Raji (cell line): ENCODE data around the gene VANGL2.

Experiments used
- POLR2A ChIP-seq: IDR thresholded peaks from 2 replicates; pipeline ENCODE4 v1.6.1; 2011; ENCODE audit warnings: low read depth, low read length, control low read depth; ENCODE audit not compliant: insufficient read depth

Gene VANGL2

GRCh38 chr1:160400223-160400645 lies at the start of gene VANGL2:
Gene VANGL2 (plus strand): TSS chr1:160400564. CDS start chr1:160415838, 15,274 bp downstream.
- no peak for TF ChIP-seq POLR2A

- no peak for TF ChIP-seq POLR2A
Observed at GRCh38 chr1:160351629-160352028, 48.7 kb upstream of the VANGL2 start.

GRCh38 chr1:160352555-160352954 lies 47.8 kb upstream of the VANGL2 start:
- no peak for TF ChIP-seq POLR2A

- TF ChIP-seq POLR2A, result no peak
Observed at GRCh38 chr1:160353223-160353622, 47.1 kb upstream of the VANGL2 start.

- TF ChIP-seq POLR2A, result no peak
Observed at GRCh38 chr1:160354388-160354985, 45.9 kb upstream of the VANGL2 start.

- TF ChIP-seq POLR2A, result no peak
Observed at GRCh38 chr1:160357286-160358002, 42.9 kb upstream of the VANGL2 start.

- no peak for TF ChIP-seq POLR2A
Observed at GRCh38 chr1:160358073-160358472, 42.3 kb upstream of the VANGL2 start.

GRCh38 chr1:160359559-160360226 lies 40.7 kb upstream of the VANGL2 start:
- no peak for TF ChIP-seq POLR2A

GRCh38 chr1:160360227-160360695 lies 40.1 kb upstream of the VANGL2 start:
- no peak for TF ChIP-seq POLR2A

GRCh38 chr1:160361199-160361598 lies 39.2 kb upstream of the VANGL2 start:
- TF ChIP-seq POLR2A, result no peak

GRCh38 chr1:160361814-160362167 lies 38.6 kb upstream of the VANGL2 start:
- TF ChIP-seq POLR2A, result no peak

GRCh38 chr1:160362168-160362957 lies 38.0 kb upstream of the VANGL2 start:
- TF ChIP-seq POLR2A, result no peak

- no peak for TF ChIP-seq POLR2A
Observed at GRCh38 chr1:160363010-160363409, 37.4 kb upstream of the VANGL2 start.

- TF ChIP-seq POLR2A, result no peak
Observed at GRCh38 chr1:160363951-160364735, 36.2 kb upstream of the VANGL2 start.
